Large intestine (tissue), 3 donors: ENCODE results near the gene BEGAIN. TPM values are rescaled to one million over a fixed set of nuclear protein-coding genes. Genes with fewer than 3 reads are reported as not detected.

Experiments
- DNase-seq, 2 donors: peaks; one replicate each; pipeline versions ENCODE4 v3.0.0 to v3.0.0-alpha.2; 2013
- H3K27ac ChIP-seq: one replicate; pipeline ENCODE4 v1.5.1; 2013; ENCODE audit warnings: low read length
- H3K27me3 ChIP-seq: 2 replicates; pipeline ENCODE4 v1.6.1; 2013; ENCODE audit warnings: low read length; ENCODE audit not compliant: control insufficient read depth, insufficient read depth
- H3K36me3 ChIP-seq: 2 replicates; pipeline ENCODE4 v1.6.1; 2013; ENCODE audit warnings: low read length; ENCODE audit not compliant: control insufficient read depth, insufficient read depth
- H3K4me1 ChIP-seq: one replicate; pipeline ENCODE4 v1.6.1; 2013; ENCODE audit warnings: low read length; ENCODE audit not compliant: control insufficient read depth, insufficient read depth
- H3K4me3 ChIP-seq: one replicate; pipeline ENCODE4 v1.5.1; 2013; ENCODE audit warnings: low read length
- H3K9me3 ChIP-seq: one replicate; pipeline ENCODE4 v1.6.1; 2013; ENCODE audit warnings: mild to moderate bottlenecking, low read depth, low read length, moderate library complexity; ENCODE audit not compliant: control insufficient read depth
- WGBS: methylation state at CpG from one replicate; pipeline ENCODE4 v1.1.5; 2013; ENCODE audit warnings: low lambda C conversion rate; ENCODE audit not compliant: insufficient coverage; 5-methylcytosine and 5-hydroxymethylcytosine counted together
- polyA plus RNA-seq: library from polyadenylated mRNA; unstranded; fragments of 120-200 nt; gene quantifications from one replicate; pipeline ENCODE4 v1.2.1, GENCODE V29; 2013

BEGAIN gene
- polyA plus RNA-seq, 1 donor: 3.0 TPM

DNA sequence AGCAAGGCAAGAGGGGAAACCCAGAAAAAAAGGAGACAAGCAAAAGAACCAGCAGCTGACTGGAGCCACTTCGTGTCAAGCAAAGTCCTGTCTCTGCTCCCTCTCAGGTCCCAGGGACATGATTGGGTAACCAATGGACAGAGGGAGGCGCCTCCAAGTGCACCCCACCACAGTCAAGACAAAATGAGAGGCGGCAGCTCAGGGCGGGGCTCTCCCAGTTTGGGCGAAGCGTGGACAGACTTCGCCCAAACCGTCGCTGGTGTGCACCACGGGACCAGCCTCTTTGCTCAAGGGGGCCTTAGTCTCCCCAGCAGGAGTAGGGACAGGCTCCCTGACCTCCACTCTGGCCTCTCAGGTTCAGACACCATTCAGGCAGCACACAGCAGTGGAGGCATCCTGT, 1.5 kb upstream of the BEGAIN start:
- Histone ChIP-seq H3K4me1 (no peaks in the 10 kb centered on the region), H3K27me3 (peaks cover 48% of the 10 kb centered on the region), H3K36me3 (no peaks in the 10 kb centered on the region), H3K9me3 (peaks cover 5% of the 10 kb centered on the region), H3K4me3 (no peak overlapping the region), H3K27ac (no peak overlapping the region)
- WGBS: no CpG with 5 or more reads among the region's 10 CpGs
- no peak for DNase-seq

DNA sequence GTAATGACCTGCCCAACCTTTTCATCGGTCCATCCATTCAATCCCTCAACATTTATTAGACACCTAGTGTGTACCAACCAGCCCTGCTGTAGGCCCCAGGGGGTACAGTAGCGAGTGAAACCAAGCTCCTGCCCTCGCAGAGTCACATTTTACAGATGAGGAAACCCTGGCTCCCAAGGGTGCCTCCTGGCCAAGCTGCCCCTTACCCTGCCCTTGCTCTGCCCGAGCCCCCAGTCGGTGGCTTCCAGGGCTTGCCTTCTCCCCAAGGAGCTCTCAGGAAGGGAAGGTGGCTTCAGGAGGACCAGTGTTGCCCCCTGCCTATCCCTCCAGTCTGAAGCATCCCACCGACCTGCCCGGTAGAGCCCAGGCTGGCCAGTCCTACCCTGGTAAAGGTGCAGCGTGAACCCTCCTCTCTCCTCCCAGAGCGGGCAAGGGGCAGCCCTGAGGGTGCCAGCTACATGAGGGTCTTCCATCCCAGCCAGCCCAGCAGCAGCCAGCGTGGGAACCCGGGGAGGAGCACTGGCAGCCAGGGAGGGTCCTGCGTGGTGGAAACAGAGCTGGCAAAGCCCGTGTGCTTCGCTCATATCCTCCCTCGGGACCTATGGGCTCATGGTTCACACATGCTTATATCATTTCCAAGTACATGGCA, 670 bp upstream of the BEGAIN start:
- no peak overlapping the region for H3K4me3 ChIP-seq
- H3K9me3 ChIP-seq: peaks cover 5% of the 10 kb centered on the region
- no peak overlapping the region for H3K27ac ChIP-seq
- no peak for DNase-seq
- no CpG with 5 or more reads among the region's 15 CpGs for WGBS
- peaks cover 48% of the 10 kb centered on the region for H3K27me3 ChIP-seq
- H3K36me3 ChIP-seq: no peaks in the 10 kb centered on the region
- no peaks in the 10 kb centered on the region for H3K4me1 ChIP-seq

- H3K4me1 ChIP-seq: no peaks in the 10 kb centered on the region
- no CpG with 5 or more reads among the region's 62 CpGs for WGBS
- no peak overlapping the region for H3K27ac ChIP-seq
- peak in 1 of 2 donors; percentile 31 for DNase-seq
- H3K36me3 ChIP-seq: no peaks in the 10 kb centered on the region
- H3K9me3 ChIP-seq: peaks cover 5% of the 10 kb centered on the region
- H3K27me3 ChIP-seq: peaks cover 48% of the 10 kb centered on the region
- H3K4me3 ChIP-seq: peak overlapping the region; percentile 30
These were observed 673 bp downstream of the BEGAIN start for GRCh38 chr14:100586403-100587085.

DNA sequence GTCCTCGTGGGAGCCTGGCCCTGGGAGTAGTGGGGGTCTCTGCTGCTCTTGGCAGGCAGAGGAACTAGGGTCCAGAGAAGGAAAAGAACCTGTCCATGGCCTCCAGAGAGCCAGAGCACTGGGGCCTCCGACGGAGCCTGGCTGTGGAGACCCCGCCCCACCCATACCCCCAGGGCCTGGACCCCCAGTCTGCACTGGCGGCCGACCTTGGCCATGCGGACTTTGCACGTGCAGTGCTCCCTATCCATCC, 1.1 kb downstream of the BEGAIN start:
- H3K4me3 ChIP-seq: no peak overlapping the region
- WGBS: no CpG with 5 or more reads among the region's 8 CpGs
- no peak overlapping the region for H3K27ac ChIP-seq
- no peaks in the 10 kb centered on the region for H3K4me1 ChIP-seq
- H3K27me3 ChIP-seq: peaks cover 48% of the 10 kb centered on the region
- peaks cover 5% of the 10 kb centered on the region for H3K9me3 ChIP-seq
- DNase-seq: no peak
- H3K36me3 ChIP-seq: no peaks in the 10 kb centered on the region

DNA sequence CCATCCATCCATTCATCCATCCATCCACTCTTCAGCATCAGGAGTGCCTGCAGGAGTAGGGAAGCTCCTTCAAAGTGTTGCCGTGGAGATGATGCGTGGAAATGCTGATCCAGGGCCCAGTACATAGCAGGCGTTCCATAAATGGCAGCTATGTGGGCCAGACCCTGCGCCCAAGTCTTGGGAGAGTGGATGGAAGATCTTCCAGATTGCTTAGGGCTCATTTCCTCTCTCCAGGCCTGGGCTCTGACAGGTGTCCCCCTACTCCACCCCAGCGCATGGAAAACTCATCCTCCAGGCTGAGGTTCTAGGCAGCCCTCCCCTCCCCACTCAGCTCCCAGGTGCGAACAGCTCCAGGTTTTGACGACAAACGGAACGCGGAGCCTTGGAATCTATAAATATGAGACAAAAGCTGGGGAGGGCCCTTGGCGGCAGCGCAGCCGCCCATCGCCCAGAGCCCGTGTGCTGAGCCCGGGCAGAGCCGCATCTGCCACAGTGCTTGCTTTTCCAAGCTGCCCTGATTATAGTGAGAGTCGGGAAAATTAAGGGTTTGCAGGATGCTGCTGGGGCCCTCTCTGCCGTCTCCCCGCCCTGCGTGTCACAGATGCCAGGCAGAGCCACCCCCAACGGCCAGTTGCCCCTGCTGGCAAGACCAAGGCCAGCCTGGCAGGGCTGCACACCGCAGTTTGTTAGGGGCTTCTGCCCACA, 1.6 kb downstream of the BEGAIN start:
- Histone ChIP-seq H3K4me1 (no peaks in the 10 kb centered on the region), H3K27ac (no peak overlapping the region), H3K36me3 (no peaks in the 10 kb centered on the region), H3K9me3 (peaks cover 5% of the 10 kb centered on the region), H3K27me3 (peaks cover 46% of the 10 kb centered on the region), H3K4me3 (no peak overlapping the region)
- DNase-seq: no peak
- no CpG with 5 or more reads among the region's 23 CpGs for WGBS

DNA sequence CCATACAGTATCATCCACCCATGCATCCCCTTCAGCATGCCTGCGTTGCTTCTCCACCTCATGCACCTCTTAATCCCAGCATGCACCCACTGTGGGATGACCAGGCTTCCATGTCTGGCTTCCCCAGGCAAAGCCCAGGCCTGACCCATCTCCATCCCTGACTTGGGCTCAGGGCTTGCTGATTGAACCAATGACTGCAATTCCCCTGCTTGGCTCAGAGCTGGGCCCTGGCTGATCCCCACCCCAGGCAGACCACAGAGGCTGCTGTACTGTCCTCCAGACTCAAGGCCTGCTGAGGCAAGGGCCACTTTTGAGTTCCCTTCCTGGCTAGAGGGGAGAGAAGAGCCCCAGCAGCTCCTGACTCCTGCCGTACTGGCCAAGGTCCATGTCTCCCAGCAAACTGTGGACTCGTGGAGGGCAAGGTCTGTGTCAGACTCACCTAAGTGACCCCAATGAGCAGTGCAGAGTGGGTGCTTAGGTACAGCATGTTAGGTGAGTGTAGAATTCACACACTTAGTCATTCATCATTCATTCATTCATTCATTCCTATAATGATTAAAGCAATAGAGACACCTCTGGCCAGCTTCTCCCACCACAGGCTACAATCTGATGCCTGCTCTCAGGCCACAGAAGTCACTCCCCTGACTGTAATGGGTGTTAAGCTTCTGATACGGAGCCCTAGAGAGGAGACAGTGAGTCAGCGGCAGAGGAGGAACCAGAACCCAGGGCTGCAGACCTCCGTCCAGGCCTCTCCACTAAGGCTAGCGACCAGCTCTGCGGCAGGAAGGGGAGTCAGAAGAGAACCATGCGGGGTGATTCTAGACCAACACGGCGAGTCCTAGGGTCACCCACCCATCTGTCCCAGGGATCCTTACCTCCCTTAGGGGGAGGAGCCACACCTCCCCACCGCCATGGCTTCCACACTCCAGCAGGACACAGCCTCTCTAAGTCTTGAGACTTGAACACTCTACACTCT, 2.9 kb downstream of the BEGAIN start:
- DNase-seq: peak in 1 of 2 donors; percentile 25
- Histone ChIP-seq H3K27me3 (peaks cover 35% of the 10 kb centered on the region), H3K27ac (no peak overlapping the region)

DNA sequence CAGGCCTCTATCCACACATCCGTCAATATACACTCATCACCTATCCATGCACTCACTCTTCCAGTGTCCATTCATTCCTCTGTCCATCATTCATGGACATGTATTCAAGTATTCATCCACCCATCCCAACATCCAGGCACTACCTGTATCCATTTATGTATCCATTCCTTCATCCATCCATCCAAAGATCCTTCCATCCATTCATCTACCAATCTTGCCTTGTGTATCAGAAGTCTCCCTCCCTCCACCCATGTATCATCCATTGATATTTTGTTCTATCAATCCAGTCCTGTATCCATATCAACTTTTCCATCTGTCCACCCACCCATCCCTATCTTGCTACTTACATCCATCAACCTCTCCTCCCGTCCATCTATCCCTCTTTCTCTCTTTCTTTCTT, 4.0 kb downstream of the BEGAIN start:
- Histone ChIP-seq H3K4me1 (no peaks in the 10 kb centered on the region), H3K36me3 (no peaks in the 10 kb centered on the region), H3K4me3 (no peak overlapping the region), H3K27me3 (peaks cover 26% of the 10 kb centered on the region), H3K9me3 (peaks cover 5% of the 10 kb centered on the region), H3K27ac (no peak overlapping the region)
- 85% methylated on average over 2 of the region's 2 CpGs for WGBS
- no peak for DNase-seq

More for the DNA sequence above, 2.9 kb downstream of the BEGAIN start:
- H3K4me3 ChIP-seq: no peak overlapping the region
- H3K9me3 ChIP-seq: peaks cover 5% of the 10 kb centered on the region
- H3K36me3 ChIP-seq: no peaks in the 10 kb centered on the region
- H3K4me1 ChIP-seq: no peaks in the 10 kb centered on the region
- WGBS: no CpG with 5 or more reads among the region's 12 CpGs

- H3K4me1 ChIP-seq: no peaks in the 10 kb centered on the region
- peaks cover 2% of the 10 kb centered on the region for H3K9me3 ChIP-seq
- H3K36me3 ChIP-seq: no peaks in the 10 kb centered on the region
- H3K27me3 ChIP-seq: peaks cover 20% of the 10 kb centered on the region
- H3K27ac ChIP-seq: no peak overlapping the region
- no peak for DNase-seq
- H3K4me3 ChIP-seq: no peak overlapping the region
- WGBS: 100% methylated on average over 2 of the region's 16 CpGs
These were observed 4.6 kb downstream of the BEGAIN start for GRCh38 chr14:100582496-100583165.

GRCh38 chr14:100581228-100582145, 5.7 kb downstream of the BEGAIN start:
- WGBS: no CpG with 5 or more reads among the region's 28 CpGs
- no peak for DNase-seq
- Histone ChIP-seq H3K36me3 (no peaks in the 10 kb centered on the region), H3K4me3 (no peak overlapping the region), H3K4me1 (no peaks in the 10 kb centered on the region), H3K27me3 (peaks cover 16% of the 10 kb centered on the region), H3K27ac (no peak overlapping the region), H3K9me3 (peaks cover 2% of the 10 kb centered on the region)
